H7 (cell line): ENCODE data around the gene TTC13. TPM values are rescaled to one million over a fixed set of nuclear protein-coding genes. Genes with fewer than 3 reads are reported as not detected.

Experiments
- DNase-seq: peaks from one replicate; pipeline ENCODE4 v3.0.0; 2012
- H3K27me3 ChIP-seq: 2 replicates; pipeline ENCODE4 v1.6.0; 2011; ENCODE audit warnings: mild to moderate bottlenecking, low read length; ENCODE audit not compliant: control insufficient read depth, insufficient read depth
- H3K36me3 ChIP-seq: replicated peaks from 2 replicates; pipeline ENCODE4 v1.5.1; 2011; ENCODE audit warnings: low read length; ENCODE audit not compliant: control insufficient read depth, insufficient read depth
- H3K4me3 ChIP-seq: 2 replicates; pipeline ENCODE4 v1.5.1; 2011; ENCODE audit warnings: low read depth, mild to moderate bottlenecking, control low read depth, low read length, moderate library complexity; ENCODE audit not compliant: insufficient read depth
- total RNA-seq: library from RNA; depleted of rRNA; stranded (reverse); fragments of >200 nt; shearing (Covaris generic); gene quantifications from 2 replicates; pipeline ENCODE4 v1.2.3, GENCODE V29; 2014

Gene TTC13
- total RNA-seq, 1 experiment from 2014 or later = 7.3 TPM

DNA sequence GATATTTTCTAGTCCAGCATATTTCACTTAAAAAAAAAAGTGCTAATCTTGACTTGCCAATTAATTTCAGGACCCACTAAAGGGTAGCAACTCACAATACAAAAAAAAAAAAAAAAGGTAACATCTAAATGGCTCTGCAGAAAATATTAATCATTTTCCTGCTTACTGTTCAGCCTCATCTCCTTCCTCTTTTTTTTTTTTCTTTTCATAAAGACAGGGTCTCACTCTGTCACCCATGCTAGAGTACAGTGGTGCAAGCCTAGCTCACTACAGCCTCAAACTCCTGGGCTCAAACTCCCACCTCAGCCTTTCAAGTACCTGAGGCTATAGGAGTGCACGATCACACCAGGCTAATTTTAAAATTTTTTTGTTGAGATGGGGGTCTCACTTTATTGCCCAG lies 30.4 kb downstream of the TTC13 start:
- H3K36me3 ChIP-seq = no peaks in the 10 kb centered on the region
- no peak overlapping the region for H3K4me3 ChIP-seq
- H3K27me3 ChIP-seq = no peaks in the 10 kb centered on the region
- no peak for DNase-seq

DNA sequence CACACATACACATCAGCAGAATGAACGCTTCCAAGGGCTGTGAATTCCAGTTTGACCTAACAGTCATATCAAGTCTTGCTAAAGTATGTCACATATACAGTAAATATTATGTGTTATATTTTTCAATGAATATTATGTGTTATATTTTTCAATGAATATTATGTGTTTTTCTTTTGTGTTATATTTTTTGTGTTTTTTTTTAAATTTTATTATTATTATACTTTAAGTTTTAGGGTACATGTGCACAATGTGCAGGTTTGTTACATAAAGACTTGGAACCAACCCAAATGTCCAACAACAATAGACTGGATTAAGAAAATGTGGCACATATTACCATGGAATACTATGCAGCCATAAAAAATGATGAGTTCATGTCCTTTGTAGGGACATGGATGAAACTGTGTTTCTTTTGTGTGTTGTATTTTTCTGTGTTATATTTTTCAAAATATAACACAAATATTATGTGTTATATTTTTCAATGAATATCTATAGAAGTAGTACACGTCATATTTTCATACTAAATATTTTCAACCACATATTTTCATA lies 35.5 kb downstream of the TTC13 start:
- no peaks in the 10 kb centered on the region for H3K27me3 ChIP-seq
- no peaks in the 10 kb centered on the region for H3K36me3 ChIP-seq
- H3K4me3 ChIP-seq = no peak overlapping the region
- no peak for DNase-seq

DNA sequence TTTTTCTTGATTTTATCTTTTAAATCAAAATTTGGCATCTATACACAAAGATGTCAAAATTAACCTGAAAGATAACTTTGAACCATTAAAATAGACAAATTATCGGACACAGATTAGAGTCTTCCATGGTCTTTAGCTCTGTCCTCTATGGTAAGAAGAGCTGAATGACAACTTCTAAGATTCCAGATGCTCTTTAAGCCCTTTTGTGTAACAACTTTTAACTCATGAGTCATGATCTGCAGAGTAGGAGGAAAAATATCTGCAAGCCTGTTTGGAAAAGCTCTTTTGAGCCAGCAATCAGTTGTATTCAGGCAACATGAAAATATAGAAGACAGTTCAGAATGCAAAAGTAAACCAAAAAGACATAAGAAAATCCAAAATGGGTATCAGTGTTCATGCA lies 37.8 kb downstream of the TTC13 start:
- DNase-seq = no peak
- no peaks in the 10 kb centered on the region for H3K27me3 ChIP-seq
- H3K4me3 ChIP-seq = no peak overlapping the region
- H3K36me3 ChIP-seq = no peaks in the 10 kb centered on the region

DNA sequence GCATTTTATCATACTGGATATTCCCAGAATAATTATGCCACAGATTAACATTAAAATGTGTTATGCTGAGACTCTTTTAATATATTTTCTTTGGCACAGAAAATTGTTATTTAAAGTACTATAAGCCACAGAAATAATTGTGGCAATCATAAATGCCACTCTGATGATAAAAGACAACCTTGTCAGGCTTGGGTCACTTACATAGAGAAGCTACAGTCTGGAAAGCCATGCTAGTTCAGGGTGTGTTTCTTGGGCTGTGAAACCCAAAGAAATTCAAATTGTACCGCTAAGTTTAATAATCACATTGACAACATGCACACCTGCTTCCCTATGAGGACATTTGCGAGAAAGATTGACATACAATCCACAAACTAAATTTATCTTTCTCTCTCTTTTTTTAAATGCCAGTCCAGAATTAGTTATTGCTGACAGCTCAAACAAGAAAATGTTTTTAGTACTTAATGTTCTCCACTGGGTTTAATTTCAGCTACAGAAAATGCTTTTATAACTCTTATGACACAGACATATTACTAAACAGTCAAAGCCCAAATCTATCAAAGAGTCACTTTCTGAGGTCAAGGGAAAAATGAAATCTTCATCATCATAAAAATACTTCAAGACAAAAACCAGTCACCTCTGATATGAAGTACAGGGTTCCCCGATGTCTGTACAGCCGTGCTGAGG lies 38.7 kb downstream of the TTC13 start:
- Histone ChIP-seq H3K36me3 (no peaks in the 10 kb centered on the region), H3K27me3 (no peaks in the 10 kb centered on the region), H3K4me3 (no peak overlapping the region)
- DNase-seq = no peak

GRCh38 chr1:230938924-230939368 lies 39.7 kb downstream of the TTC13 start:
- Histone ChIP-seq H3K27me3 (no peaks in the 10 kb centered on the region), H3K36me3 (no peaks in the 10 kb centered on the region), H3K4me3 (no peak overlapping the region)
- DNase-seq = no peak

DNA sequence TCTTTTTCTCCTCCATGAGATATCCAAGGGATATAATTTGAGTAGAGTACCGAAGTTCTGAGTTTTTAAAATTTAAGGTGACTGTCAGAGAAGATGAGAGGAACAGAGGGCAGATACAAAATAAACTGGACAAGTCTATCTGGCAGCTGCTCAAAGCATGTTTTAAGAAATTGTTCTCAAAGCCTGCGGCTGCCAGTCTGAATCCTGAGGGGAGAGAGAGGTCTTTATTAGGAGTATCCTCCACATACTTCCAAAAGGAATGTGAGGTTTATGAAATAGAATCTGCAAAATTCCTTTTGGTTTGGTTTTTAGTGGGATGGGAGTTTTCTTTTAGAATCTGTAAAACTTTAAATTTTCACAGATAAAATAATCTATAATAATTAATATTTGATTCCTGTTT lies 41.3 kb downstream of the TTC13 start:
- Histone ChIP-seq H3K27me3 (no peaks in the 10 kb centered on the region), H3K36me3 (no peaks in the 10 kb centered on the region), H3K4me3 (no peak overlapping the region)
- DNase-seq = no peak

DNA sequence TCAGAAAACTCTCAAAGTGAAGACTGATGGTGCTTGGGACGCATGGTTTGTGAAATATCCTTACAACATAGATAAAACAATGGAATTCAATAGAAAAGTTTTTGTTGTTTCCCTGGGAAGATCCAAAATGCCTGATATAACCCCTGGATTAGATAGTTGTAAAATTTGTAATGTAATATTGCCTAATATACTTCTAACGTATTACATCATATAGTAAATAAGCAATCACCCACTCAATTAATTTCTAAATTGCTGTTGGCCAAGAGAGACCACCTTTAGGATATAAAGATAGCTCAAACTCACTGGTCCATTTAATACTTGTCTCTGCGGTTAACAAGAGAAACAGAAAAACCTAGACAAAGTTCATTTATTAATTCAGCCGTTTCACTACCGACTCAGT lies 42.2 kb downstream of the TTC13 start:
- no peaks in the 10 kb centered on the region for H3K36me3 ChIP-seq
- H3K4me3 ChIP-seq = no peak overlapping the region
- no peaks in the 10 kb centered on the region for H3K27me3 ChIP-seq
- DNase-seq = no peak

- Histone ChIP-seq H3K4me3 (no peak overlapping the region), H3K36me3 (no peaks in the 10 kb centered on the region), H3K27me3 (no peaks in the 10 kb centered on the region)
- DNase-seq = no peak
These were observed 42.8 kb downstream of the TTC13 start for GRCh38 chr1:230935852-230936251.

DNA sequence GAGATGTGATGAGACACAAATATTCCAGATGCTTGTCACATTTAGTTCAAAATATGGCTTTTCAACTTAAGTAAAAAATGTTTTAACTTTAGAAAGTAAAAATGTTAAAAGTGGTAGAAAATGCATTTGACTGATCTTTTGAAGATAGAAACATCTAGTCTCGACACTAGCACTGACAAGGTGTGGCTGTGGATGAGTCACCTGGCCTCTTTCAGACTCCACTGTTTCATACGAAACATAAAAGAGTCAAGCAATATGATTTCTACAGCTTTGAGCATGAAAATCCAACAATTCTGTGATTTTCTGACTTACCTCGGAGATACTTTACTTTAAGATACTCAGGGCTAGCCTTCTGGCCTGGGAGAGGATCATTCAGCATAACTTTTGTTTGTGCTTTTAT lies 47.7 kb downstream of the TTC13 start:
- no peaks in the 10 kb centered on the region for H3K36me3 ChIP-seq
- DNase-seq = no peak

DNA sequence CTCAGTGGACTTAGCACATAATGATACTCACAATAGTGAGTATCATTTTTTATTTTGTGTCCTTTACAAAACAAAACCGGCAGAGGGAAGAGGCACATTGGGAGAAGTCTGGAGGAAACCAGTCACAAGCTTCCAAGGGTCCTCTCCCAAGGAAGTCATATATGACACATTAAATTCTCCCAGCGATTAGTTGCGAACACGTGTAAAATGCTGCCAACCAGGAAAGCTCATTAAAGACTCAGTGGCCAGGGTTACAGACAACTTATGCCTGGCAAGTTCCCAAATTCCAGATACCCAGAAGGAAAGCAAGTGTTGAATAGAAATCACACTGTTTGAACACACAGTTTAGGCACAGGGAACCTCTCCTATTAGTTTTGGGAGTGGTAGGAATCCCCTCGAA lies 52.5 kb downstream of the TTC13 start:
- Histone ChIP-seq H3K36me3 (no peaks in the 10 kb centered on the region), H3K4me3 (no peak overlapping the region)

More for the DNA sequence above, 47.7 kb downstream of the TTC13 start:
- no peak overlapping the region for H3K4me3 ChIP-seq
- no peaks in the 10 kb centered on the region for H3K27me3 ChIP-seq

GRCh38 chr1:230925608-230926007 lies 53.1 kb downstream of the TTC13 start:
- H3K4me3 ChIP-seq = no peak overlapping the region
- no peak for DNase-seq
- H3K36me3 ChIP-seq = no peaks in the 10 kb centered on the region
- no peaks in the 10 kb centered on the region for H3K27me3 ChIP-seq

More for the DNA sequence above, 52.5 kb downstream of the TTC13 start:
- H3K27me3 ChIP-seq = no peaks in the 10 kb centered on the region
- no peak for DNase-seq

DNA sequence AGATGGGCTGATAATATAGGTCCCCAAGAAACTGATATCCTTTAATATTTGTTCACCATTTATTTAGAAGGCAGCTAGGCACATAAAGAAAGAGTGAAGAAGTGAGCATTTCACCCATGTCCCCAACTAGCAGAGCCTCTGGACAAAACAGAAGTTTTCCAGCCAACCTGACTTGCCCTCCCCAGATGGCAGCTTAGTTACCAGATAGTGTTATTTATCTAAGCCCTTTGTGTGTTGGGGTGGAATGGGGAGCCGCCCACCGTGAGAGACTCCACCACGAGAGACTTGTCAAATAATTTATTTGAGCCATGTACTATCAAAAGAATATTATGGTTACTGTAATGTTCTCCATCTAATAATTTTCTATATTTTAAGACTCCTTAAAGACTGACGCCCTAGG lies 55.5 kb downstream of the TTC13 start:
- Histone ChIP-seq H3K27me3 (no peaks in the 10 kb centered on the region), H3K36me3 (no peaks in the 10 kb centered on the region), H3K4me3 (no peak overlapping the region)
- DNase-seq = no peak

DNA sequence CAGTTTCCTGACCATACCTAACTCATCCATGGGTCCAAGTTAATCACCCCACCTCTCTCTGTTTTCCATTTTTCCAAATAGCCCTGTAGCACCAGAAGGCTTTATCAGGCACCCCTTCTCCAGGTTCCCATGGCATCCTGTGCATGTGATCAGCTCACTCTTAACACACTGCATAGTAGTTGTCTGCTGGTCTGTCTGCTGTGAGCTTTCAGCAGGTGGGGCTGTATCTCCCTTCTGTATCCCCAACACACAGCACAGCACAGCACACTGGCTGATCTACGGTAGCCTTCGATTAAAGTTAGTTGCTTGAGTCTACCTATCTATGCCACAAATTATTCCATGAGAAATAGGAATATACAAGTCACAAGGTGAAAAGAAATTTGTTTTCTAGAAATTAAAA lies 56.0 kb downstream of the TTC13 start:
- no peaks in the 10 kb centered on the region for H3K27me3 ChIP-seq
- no peak for DNase-seq
- no peaks in the 10 kb centered on the region for H3K36me3 ChIP-seq
- no peak overlapping the region for H3K4me3 ChIP-seq

DNA sequence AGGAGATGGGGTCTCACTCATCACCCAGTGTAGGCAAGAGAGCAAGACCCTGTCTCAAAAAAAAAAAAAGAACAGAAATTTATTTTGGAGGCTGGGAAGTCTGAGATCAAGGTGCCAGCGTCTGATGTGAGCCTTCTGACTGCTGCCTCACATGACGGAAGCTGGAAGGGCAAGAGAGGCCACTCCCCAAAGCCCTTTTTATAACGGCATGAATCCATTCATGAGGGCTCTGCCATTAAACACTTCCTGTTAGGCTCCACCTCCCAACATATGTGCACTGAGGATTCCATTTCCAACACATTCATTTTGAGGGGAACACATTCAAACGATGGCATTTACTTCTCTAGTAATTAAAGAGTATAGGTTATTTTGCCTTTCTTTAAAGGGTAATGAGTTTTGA lies 59.5 kb downstream of the TTC13 start:
- Histone ChIP-seq H3K27me3 (no peaks in the 10 kb centered on the region), H3K36me3 (no peaks in the 10 kb centered on the region), H3K4me3 (no peak overlapping the region)
- no peak for DNase-seq

DNA sequence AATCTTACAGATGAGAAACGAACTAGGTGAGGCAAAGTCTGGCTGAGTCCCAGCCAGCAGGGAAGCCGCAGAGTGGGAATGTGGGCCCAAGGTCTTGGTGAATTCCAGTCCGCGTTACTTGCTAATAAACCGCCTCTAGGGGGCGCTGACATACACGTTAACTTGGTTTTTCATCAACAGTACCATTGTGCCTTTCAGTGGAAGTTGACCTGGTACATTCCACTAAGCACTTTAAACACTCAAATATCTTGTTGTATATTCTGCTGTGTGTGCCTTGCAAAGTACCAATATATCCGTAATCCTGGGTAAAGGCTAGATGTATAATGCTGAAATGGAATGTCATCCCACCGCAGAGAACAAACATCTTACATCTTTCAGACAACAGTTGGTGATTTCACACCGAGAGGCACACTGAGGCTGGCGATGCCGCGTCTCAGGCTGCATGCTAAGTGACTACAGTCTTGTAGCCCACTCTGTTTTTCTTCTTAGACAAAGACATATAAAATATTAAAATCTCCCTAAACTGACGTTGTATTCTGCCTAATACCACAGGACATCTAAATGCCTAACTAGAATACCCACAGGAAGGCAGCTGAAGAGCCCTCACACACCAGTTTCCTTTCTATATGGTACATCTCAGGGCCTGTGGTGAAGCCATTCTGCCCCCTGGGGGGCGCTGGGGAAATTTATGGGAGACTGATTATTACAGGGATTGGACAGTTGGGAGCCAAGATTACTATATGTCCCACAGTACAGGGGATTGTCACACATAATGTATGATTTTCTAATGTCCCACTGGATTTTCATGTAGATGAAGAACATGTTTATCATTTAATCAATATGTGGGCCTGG lies 61.2 kb downstream of the TTC13 start:
- H3K27me3 ChIP-seq = no peaks in the 10 kb centered on the region
- H3K4me3 ChIP-seq = no peak overlapping the region
- DNase-seq = peak; percentile 74
- H3K36me3 ChIP-seq = no peaks in the 10 kb centered on the region
